Neuronal stem cell (in vitro differentiated cells): ENCODE data around the gene IGDCC3.
A peak's percentile ranks its signal among the peaks of the same experiment; 100 is the strongest.

ENCODE experiments used
- DNase-seq: peaks from one replicate; pipeline ENCODE4 v3.0.0-alpha.2; 2013; ENCODE audit warnings: low spot score
- H2AFZ ChIP-seq: one replicate; pipeline ENCODE4 v1.6.1; 2013; ENCODE audit warnings: mild to moderate bottlenecking, low read length, inconsistent platforms
- H2AK5ac ChIP-seq: 2 replicates; pipeline ENCODE4 v1.6.1; 2013; ENCODE audit warnings: low read depth, mild to moderate bottlenecking, inconsistent platforms, low read length, moderate library complexity, mixed read lengths
- H2BK120ac ChIP-seq: 2 replicates; pipeline ENCODE4 v1.6.1; 2013; ENCODE audit warnings: low read depth, mild to moderate bottlenecking, inconsistent platforms, low read length, moderate library complexity, mixed read lengths
- H2BK12ac ChIP-seq: one replicate; pipeline ENCODE4 v1.6.1; 2013; ENCODE audit warnings: low read length, inconsistent platforms
- H2BK15ac ChIP-seq: 2 replicates; pipeline ENCODE4 v1.6.1; 2013; ENCODE audit warnings: mild to moderate bottlenecking, low read length, inconsistent platforms, mixed read lengths
- H2BK5ac ChIP-seq: one replicate; pipeline ENCODE4 v1.6.1; 2013; ENCODE audit warnings: inconsistent platforms, mild to moderate bottlenecking, low read length, moderate library complexity
- H3K14ac ChIP-seq: one replicate; pipeline ENCODE4 v1.6.1; 2013; ENCODE audit warnings: low read length, inconsistent platforms
- H3K18ac ChIP-seq: 2 replicates; pipeline ENCODE4 v1.6.1; 2013; ENCODE audit warnings: low read length, inconsistent platforms
- H3K23ac ChIP-seq: 2 replicates; pipeline ENCODE4 v1.6.1; 2013; ENCODE audit warnings: low read depth, mild to moderate bottlenecking, mixed read lengths, low read length, inconsistent platforms; ENCODE audit not compliant: poor library complexity
- H3K27ac ChIP-seq: replicated peaks from 3 replicates; pipeline ENCODE4 v1.5.1; 2013; ENCODE audit warnings: low read length, inconsistent platforms
- H3K27me3 ChIP-seq, 3 experiments: 2 replicates each; pipeline ENCODE4 v1.6.1; 2013; ENCODE audit warnings: low read length in 3 of 3, mild to moderate bottlenecking in 2 of 3, inconsistent platforms in 1 of 3, low read depth in 1 of 3, mixed read lengths in 1 of 3, moderate library complexity in 1 of 3; ENCODE audit not compliant: control insufficient read depth in 3 of 3, insufficient read depth in 3 of 3
- H3K36me3 ChIP-seq, 2 donors: replicated peaks in 1 of 2; 2 replicates each; pipeline ENCODE4 v1.6.1; 2013; ENCODE audit warnings: low read length in 2 of 2; ENCODE audit not compliant: control insufficient read depth in 2 of 2, insufficient read depth in 2 of 2
- H3K4ac ChIP-seq: 2 replicates; pipeline ENCODE4 v1.6.1; 2013; ENCODE audit warnings: inconsistent platforms, mild to moderate bottlenecking, low read length, moderate library complexity
- H3K4me1 ChIP-seq, 2 donors: 1 replicate in 1 of 2; 2 replicates in 1 of 2; pipeline ENCODE4 v1.6.1; 2013; ENCODE audit warnings: low read length in 2 of 2, low read depth in 1 of 2; ENCODE audit not compliant: control insufficient read depth in 2 of 2, insufficient read depth in 1 of 2
- H3K4me2 ChIP-seq: one replicate; pipeline ENCODE4 v1.6.1; 2013; ENCODE audit warnings: mild to moderate bottlenecking, low read length, inconsistent platforms; ENCODE audit not compliant: insufficient read depth, poor library complexity, severe bottlenecking
- H3K4me3 ChIP-seq, 2 donors: 2 replicates each; pipeline ENCODE4 v1.5.1; 2013; ENCODE audit warnings: low read length in 2 of 2, mild to moderate bottlenecking in 2 of 2, inconsistent platforms in 1 of 2, moderate library complexity in 1 of 2
- H3K79me1 ChIP-seq: one replicate; pipeline ENCODE4 v1.6.1; 2013; ENCODE audit warnings: low read depth, mild to moderate bottlenecking, inconsistent platforms, low read length, moderate library complexity
- H3K9ac ChIP-seq: one replicate; pipeline ENCODE4 v1.6.1; 2013; ENCODE audit warnings: mild to moderate bottlenecking, low read depth, low read length, inconsistent platforms; ENCODE audit not compliant: poor library complexity
- H3K9me3 ChIP-seq, 2 donors: replicated peaks in 1 of 2; 2 replicates each; pipeline versions ENCODE3 to v1.6.1; 2013; ENCODE audit warnings: low read length in 2 of 2, mild to moderate bottlenecking in 2 of 2, inconsistent platforms in 1 of 2, low read depth in 1 of 2, mixed read lengths in 1 of 2, moderate library complexity in 1 of 2; ENCODE audit not compliant: control insufficient read depth in 2 of 2, insufficient read depth in 1 of 2
- H4K8ac ChIP-seq: one replicate; pipeline ENCODE4 v1.6.1; 2013; ENCODE audit warnings: low read depth, mild to moderate bottlenecking, inconsistent platforms, low read length, moderate library complexity
- H4K91ac ChIP-seq: one replicate; pipeline ENCODE4 v1.6.1; 2013; ENCODE audit warnings: low read length, low read depth, mild to moderate bottlenecking, inconsistent platforms; ENCODE audit not compliant: poor library complexity
- WGBS, 2 donors: extraction: QIAGEN DNeasy Blood & Tissue Kit; methylation state at CpG; one replicate each; pipeline ENCODE4 v1.1.7; 2013; ENCODE audit warnings: missing lambda C conversion rate in 2 of 2, mixed read lengths in 1 of 2; ENCODE audit not compliant: insufficient read length in 2 of 2, insufficient replicate concordance in 1 of 2; ENCODE audit errors: extremely low coverage in 2 of 2; 5-methylcytosine and 5-hydroxymethylcytosine counted together

IGDCC3 gene

DNA sequence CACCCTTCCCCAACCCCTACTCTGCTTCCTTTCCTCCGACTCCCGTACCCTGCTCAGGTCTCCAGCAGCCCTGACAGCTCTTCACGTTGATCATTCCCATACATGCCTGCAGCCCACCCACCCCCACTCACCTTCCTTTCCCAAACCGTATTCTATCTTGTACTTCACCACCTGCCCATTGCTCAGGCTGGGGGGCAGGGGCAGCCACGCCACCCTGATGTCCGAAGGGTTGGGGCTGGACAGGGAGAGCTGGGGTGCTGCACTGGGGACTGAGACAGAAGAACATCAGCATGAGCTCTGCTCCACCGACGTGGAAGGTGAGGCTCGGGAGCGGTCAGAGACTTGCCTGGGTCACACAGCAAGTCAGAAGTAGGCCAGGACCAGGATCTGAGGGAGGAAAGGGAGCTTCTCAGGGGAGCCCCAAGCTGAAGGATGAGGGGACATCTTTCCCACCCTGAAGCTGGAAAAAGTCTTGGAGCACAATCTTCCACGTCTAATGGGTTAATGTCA, 16.5 kb upstream of the IGDCC3 start:
- Histone ChIP-seq H3K27ac (no peak overlapping the region), H3K14ac (no peak overlapping the region), H2BK15ac (no peak overlapping the region), H4K91ac (no peak overlapping the region), H3K4ac (no peak overlapping the region), H3K4me2 (no peak overlapping the region), H3K18ac (peak overlapping the region; percentile 57), H4K8ac (no peak overlapping the region), H3K9ac (no peak overlapping the region), H3K27me3 (peaks cover 0 to 25% (median 6%) of the 10 kb centered on the region in 3 experiments), H2BK120ac (no peak overlapping the region), H2AK5ac (no peak overlapping the region), H3K23ac (no peak overlapping the region), H2BK5ac (no peak overlapping the region), H3K36me3 (peaks cover 17 to 87% of the 10 kb centered on the region in 2 donors), H2AFZ (no peak overlapping the region), H2BK12ac (no peak overlapping the region), H3K79me1 (no peaks in the 10 kb centered on the region), H3K4me1 (peaks cover 0 to 7% of the 10 kb centered on the region in 2 donors), H3K4me3 (no peak overlapping the region), H3K9me3 (no peaks in the 10 kb centered on the region)
- WGBS, 2 donors: no CpG with 5 or more reads among the region's 11 CpGs
- DNase-seq: no peak

DNA sequence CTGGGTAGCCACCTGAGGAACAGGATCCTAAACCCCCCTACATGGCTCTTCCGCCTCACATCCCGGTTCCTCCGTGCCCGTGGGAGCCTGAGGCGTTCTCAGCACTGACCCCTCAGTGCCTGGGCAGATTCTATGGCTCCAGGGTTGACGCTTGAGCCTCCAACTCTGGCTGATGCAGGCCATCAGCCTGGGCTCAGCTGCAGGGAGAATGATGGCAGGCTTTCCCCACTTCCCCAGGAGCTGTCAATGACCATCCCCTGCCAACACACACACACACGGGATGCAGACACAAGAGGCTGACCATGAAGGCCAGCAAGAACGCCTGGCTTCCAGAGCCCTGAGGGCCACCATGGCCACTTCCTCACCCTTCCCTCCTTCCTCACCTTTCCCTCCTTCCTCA, 15.8 kb upstream of the IGDCC3 start:
- Histone ChIP-seq H2BK15ac (no peak overlapping the region), H3K27ac (no peak overlapping the region), H3K36me3 (peaks cover 21 to 89% of the 10 kb centered on the region in 2 donors), H3K23ac (no peak overlapping the region), H3K4me2 (no peak overlapping the region), H2BK120ac (no peak overlapping the region), H3K9ac (no peak overlapping the region), H3K14ac (no peak overlapping the region), H2AK5ac (no peak overlapping the region), H4K91ac (no peak overlapping the region), H3K27me3 (peaks cover 0 to 25% (median 6%) of the 10 kb centered on the region in 3 experiments), H2BK5ac (no peak overlapping the region), H3K4me1 (peaks cover 0 to 7% of the 10 kb centered on the region in 2 donors), H3K9me3 (no peaks in the 10 kb centered on the region), H4K8ac (no peak overlapping the region), H3K4ac (no peak overlapping the region), H3K18ac (no peak overlapping the region), H3K79me1 (no peaks in the 10 kb centered on the region), H2BK12ac (no peak overlapping the region), H2AFZ (no peak overlapping the region), H3K4me3 (no peak overlapping the region)
- no peak for DNase-seq
- WGBS, 2 donors: no CpG with 5 or more reads among the region's 8 CpGs

DNA sequence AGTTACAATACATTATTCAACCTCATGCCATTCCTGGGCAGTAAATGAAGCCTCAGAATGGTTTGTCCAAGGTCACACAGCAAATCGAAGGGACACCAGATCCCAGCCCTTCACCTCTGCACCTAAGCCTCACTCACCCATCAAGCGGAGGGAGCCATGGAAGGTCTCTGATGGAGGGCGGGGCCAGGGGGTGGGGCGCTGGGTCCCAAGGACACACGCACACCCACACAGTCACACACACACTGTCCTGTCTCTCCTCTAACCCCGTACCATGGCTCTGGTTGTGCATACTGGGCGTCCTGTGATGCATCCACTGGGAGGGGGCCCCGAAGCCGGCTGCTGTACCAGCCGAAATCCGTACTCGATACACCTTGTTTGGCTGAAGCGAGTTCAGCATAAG, 15.3 kb upstream of the IGDCC3 start:
- Histone ChIP-seq H3K9ac (no peak overlapping the region), H4K91ac (no peak overlapping the region), H3K4me3 (no peak overlapping the region), H2BK5ac (no peak overlapping the region), H3K79me1 (no peaks in the 10 kb centered on the region), H2BK12ac (no peak overlapping the region), H3K14ac (no peak overlapping the region), H3K27ac (no peak overlapping the region), H3K9me3 (no peaks in the 10 kb centered on the region), H2AFZ (no peak overlapping the region), H4K8ac (no peak overlapping the region), H2BK120ac (no peak overlapping the region), H3K4me1 (peaks cover 0 to 7% of the 10 kb centered on the region in 2 donors), H3K4ac (no peak overlapping the region), H3K4me2 (no peak overlapping the region), H3K18ac (no peak overlapping the region), H2AK5ac (no peak overlapping the region), H2BK15ac (no peak overlapping the region), H3K23ac (no peak overlapping the region), H3K36me3 (peaks cover 23 to 93% of the 10 kb centered on the region in 2 donors), H3K27me3 (peaks cover 0 to 25% (median 6%) of the 10 kb centered on the region in 3 experiments)
- no peak for DNase-seq
- no CpG with 5 or more reads among the region's 13 CpGs for WGBS, 2 donors

DNA sequence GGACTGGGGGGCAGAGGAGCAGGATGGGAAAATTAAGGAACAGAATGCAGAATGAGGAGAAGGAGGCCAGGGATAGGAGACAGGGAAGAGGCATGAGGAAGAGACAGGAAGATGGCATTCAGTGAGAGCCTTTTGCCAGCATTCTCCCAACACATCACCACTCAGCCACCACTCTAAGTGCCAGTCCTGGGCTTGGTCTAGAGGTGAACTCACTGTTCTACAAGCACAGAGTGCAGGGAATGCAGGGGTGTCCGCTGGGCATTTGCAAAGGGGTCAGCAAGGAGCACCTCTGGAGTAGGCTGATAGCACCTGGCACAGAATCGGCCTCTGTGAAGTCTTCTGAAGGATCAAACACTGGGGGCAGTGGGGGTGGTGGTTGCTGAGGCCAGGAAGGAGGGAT, 14.6 kb upstream of the IGDCC3 start:
- no peak overlapping the region for H3K4me2 ChIP-seq
- H3K9ac ChIP-seq: no peak overlapping the region
- H3K4me1 ChIP-seq: peaks cover 0 to 7% of the 10 kb centered on the region in 2 donors
- no CpG with 5 or more reads among the region's 2 CpGs for WGBS, 2 donors
- no peak overlapping the region for H3K27ac ChIP-seq
- H4K91ac ChIP-seq: no peak overlapping the region
- no peak overlapping the region for H2BK120ac ChIP-seq
- no peak overlapping the region for H2AFZ ChIP-seq
- no peak overlapping the region for H3K18ac ChIP-seq
- H3K27me3 ChIP-seq: peaks cover 0 to 22% (median 6%) of the 10 kb centered on the region in 3 experiments
- H3K4me3 ChIP-seq: no peak overlapping the region
- DNase-seq: no peak
- H3K23ac ChIP-seq: no peak overlapping the region
- no peaks in the 10 kb centered on the region for H3K9me3 ChIP-seq
- no peak overlapping the region for H2BK5ac ChIP-seq
- peaks cover 23 to 91% of the 10 kb centered on the region in 2 donors for H3K36me3 ChIP-seq
- no peak overlapping the region for H2BK15ac ChIP-seq
- H3K14ac ChIP-seq: no peak overlapping the region
- no peak overlapping the region for H4K8ac ChIP-seq
- no peak overlapping the region for H2AK5ac ChIP-seq
- H2BK12ac ChIP-seq: no peak overlapping the region
- no peaks in the 10 kb centered on the region for H3K79me1 ChIP-seq
- no peak overlapping the region for H3K4ac ChIP-seq
